Kidney glomerular epithelial cell (primary cell): Measurements from ENCODE around the gene SLC31A1.
"Not testable (repeated sequence)": the region's sequence is repeated elsewhere in the genome, so short reads cannot be mapped to it uniquely, and the experiment has no call there.

ENCODE experiments used
- DNase-seq: peaks from one replicate; lab custom pipeline; 2025; lab: John Stamatoyannopoulos, UW

The SLC31A1 gene

GRCh38 chr9:113220467-113221002 lies 809 bp upstream of the SLC31A1 start:
- no peak for DNase-seq

- DNase-seq, result no peak
Observed at GRCh38 chr9:113221800-113222481, 597 bp downstream of the SLC31A1 start.

GRCh38 chr9:113222482-113222841 lies 1.1 kb downstream of the SLC31A1 start:
- DNase-seq, result no peak

GRCh38 chr9:113223963-113224362 lies 2.6 kb downstream of the SLC31A1 start:
- no peak for DNase-seq

- DNase-seq, result no peak
Observed at GRCh38 chr9:113227436-113227835, 6.1 kb downstream of the SLC31A1 start.

GRCh38 chr9:113228130-113228665 lies 6.9 kb downstream of the SLC31A1 start:
- no peak for DNase-seq

GRCh38 chr9:113231701-113232100 lies 10.4 kb downstream of the SLC31A1 start:
- no peak for DNase-seq

- not testable (repeated sequence) for DNase-seq
Observed at GRCh38 chr9:113235701-113236255, 14.4 kb downstream of the SLC31A1 start.

GRCh38 chr9:113237026-113237425 lies 15.7 kb downstream of the SLC31A1 start:
- DNase-seq, result no peak

GRCh38 chr9:113238202-113238858 lies 17.0 kb downstream of the SLC31A1 start:
- no peak for DNase-seq

GRCh38 chr9:113238859-113239232 lies 17.5 kb downstream of the SLC31A1 start:
- no peak for DNase-seq

- DNase-seq, result no peak
Observed at GRCh38 chr9:113241161-113241560, 19.8 kb downstream of the SLC31A1 start.

- DNase-seq, result no peak
Observed at GRCh38 chr9:113244556-113244955, 23.2 kb downstream of the SLC31A1 start.

GRCh38 chr9:113245894-113246293 lies 24.6 kb downstream of the SLC31A1 start:
- DNase-seq, result no peak

- DNase-seq, result no peak
Observed at GRCh38 chr9:113246928-113247327, 25.6 kb downstream of the SLC31A1 start.

- DNase-seq, result no peak
Observed at GRCh38 chr9:113247640-113248039, 26.3 kb downstream of the SLC31A1 start.

- not testable (repeated sequence) for DNase-seq
Observed at GRCh38 chr9:113249661-113250060, 28.3 kb downstream of the SLC31A1 start.

- DNase-seq, result no peak
Observed at GRCh38 chr9:113250807-113251206, 29.5 kb downstream of the SLC31A1 start.

GRCh38 chr9:113254991-113255390 lies 33.6 kb downstream of the SLC31A1 start:
- no peak for DNase-seq

- DNase-seq, result no peak
Observed at GRCh38 chr9:113255438-113255837, 34.1 kb downstream of the SLC31A1 start.

GRCh38 chr9:113257863-113258262 lies 36.5 kb downstream of the SLC31A1 start:
- no peak for DNase-seq

- DNase-seq, result no peak
Observed at GRCh38 chr9:113258282-113258681, 36.9 kb downstream of the SLC31A1 start.
